Measurements from ENCODE around the gene STK32B. TPM values are rescaled to one million over a fixed set of nuclear protein-coding genes. Genes with fewer than 3 reads are reported as not detected.

STK32B gene
- total RNA-seq, 1 donor from 2014 or later, result 3.5 TPM

GRCh38 chr4:5504486-5504885 is 453.2 kb downstream of the STK32B start:
- TF ChIP-seq CTCF (conservative IDR thresholded peaks at IDR 0.05), result no peak
- Mint-ChIP-seq H3K27ac (ENCODE audit: unreplicated experiment) (no peak overlapping the region), H3K27me3 (ENCODE audit: low read depth) (no peaks in the 10 kb centered on the region), H3K9me3 (peaks cover 6% of the 10 kb centered on the region), H3K36me3 (ENCODE audit: low read depth) (peaks cover 4% of the 10 kb centered on the region), H3K4me3 (no peak overlapping the region), H3K4me1 (peaks cover 5% of the 10 kb centered on the region)
- no peak for DNase-seq (ENCODE audit: low read depth, low spot score)

GRCh38 chr4:5510504-5510903 is 459.2 kb downstream of the STK32B start:
- H3K27ac Mint-ChIP-seq (ENCODE audit: unreplicated experiment), result no peak overlapping the region
- H3K9me3 Mint-ChIP-seq, result peaks cover 6% of the 10 kb centered on the region
- no peak for DNase-seq (ENCODE audit: low read depth, low spot score)
- H3K4me1 Mint-ChIP-seq, result no peaks in the 10 kb centered on the region
- H3K36me3 Mint-ChIP-seq (ENCODE audit: low read depth), result peaks cover 2% of the 10 kb centered on the region
- no peak for TF ChIP-seq CTCF (conservative IDR thresholded peaks at IDR 0.05)
- no peaks in the 10 kb centered on the region for H3K27me3 Mint-ChIP-seq (ENCODE audit: low read depth)
- H3K4me3 Mint-ChIP-seq, result no peak overlapping the region

GRCh38 chr4:5511791-5512190 is 460.5 kb downstream of the STK32B start:
- DNase-seq (ENCODE audit: low read depth, low spot score), result no peak
- no peaks in the 10 kb centered on the region for H3K4me1 Mint-ChIP-seq
- H3K27me3 Mint-ChIP-seq (ENCODE audit: low read depth), result no peaks in the 10 kb centered on the region
- H3K9me3 Mint-ChIP-seq, result peaks cover 6% of the 10 kb centered on the region
- no peak overlapping the region for H3K27ac Mint-ChIP-seq (ENCODE audit: unreplicated experiment)
- TF ChIP-seq CTCF (conservative IDR thresholded peaks at IDR 0.05), result no peak
- H3K36me3 Mint-ChIP-seq (ENCODE audit: low read depth), result peaks cover 2% of the 10 kb centered on the region
- H3K4me3 Mint-ChIP-seq, result no peak overlapping the region

- Mint-ChIP-seq H3K27me3 (ENCODE audit: low read depth) (no peaks in the 10 kb centered on the region), H3K9me3 (peaks cover 13% of the 10 kb centered on the region), H3K27ac (ENCODE audit: unreplicated experiment) (no peak overlapping the region), H3K4me3 (no peak overlapping the region), H3K4me1 (no peaks in the 10 kb centered on the region), H3K36me3 (ENCODE audit: low read depth) (peaks cover 10% of the 10 kb centered on the region)
- TF ChIP-seq CTCF (conservative IDR thresholded peaks at IDR 0.05), result no peak
- no peak for DNase-seq (ENCODE audit: low read depth, low spot score)
These were observed 464.4 kb downstream of the STK32B start for GRCh38 chr4:5515646-5516045.

- no peak for DNase-seq (ENCODE audit: low read depth, low spot score)
- Mint-ChIP-seq H3K9me3 (peaks cover 15% of the 10 kb centered on the region), H3K36me3 (ENCODE audit: low read depth) (peaks cover 15% of the 10 kb centered on the region), H3K4me1 (no peaks in the 10 kb centered on the region), H3K27ac (ENCODE audit: unreplicated experiment) (no peak overlapping the region), H3K4me3 (no peak overlapping the region), H3K27me3 (ENCODE audit: low read depth) (no peaks in the 10 kb centered on the region)
- TF ChIP-seq CTCF (conservative IDR thresholded peaks at IDR 0.05), result no peak
These were observed 466.1 kb downstream of the STK32B start for GRCh38 chr4:5517372-5517771.

Measured in neural crest cell (in vitro differentiated cells).